GM23338 (cell line): Measurements from ENCODE around the gene NTM. TPM values are rescaled to one million over a fixed set of nuclear protein-coding genes. Genes with fewer than 3 reads are reported as not detected.

Source experiments
- ATAC-seq: fragments of 200-7000 bp; cut with Tn5 transposase; 3 replicates; pipeline ENCODE4 v1.9.1; 2020
- DNase-seq: peaks from one replicate; pipeline ENCODE4 v3.0.0-alpha.2; 2015; ENCODE audit warnings: low spot score
- H2AFZ ChIP-seq: fragments of 200-600 bp; sonication (generic); 2 replicates; pipeline ENCODE4 v1.8.0; 2016; ENCODE audit warnings: antibody characterized with exemption, mild to moderate bottlenecking, moderate library complexity
- H3F3A ChIP-seq: fragments of 200-600 bp; sonication (generic); replicated peaks from 2 replicates; pipeline ENCODE4 v1.8.0; 2017; ENCODE audit warnings: antibody characterized with exemption, mixed run types, low read depth
- H3K27ac ChIP-seq: fragments of 200-600 bp; sonication (generic); 2 replicates; pipeline ENCODE4 v1.6.1; 2016; ENCODE audit warnings: low read depth
- H3K27me3 ChIP-seq: fragments of 200-600 bp; sonication (generic); 2 replicates; pipeline ENCODE4 v1.8.0; 2016; ENCODE audit warnings: mild to moderate bottlenecking, mixed run types, moderate library complexity; ENCODE audit not compliant: insufficient read depth
- H3K36me3 ChIP-seq: fragments of 200-600 bp; sonication (generic); 2 replicates; pipeline ENCODE4 v1.8.0; 2016; ENCODE audit warnings: mild to moderate bottlenecking; ENCODE audit not compliant: insufficient read depth
- H3K4me1 ChIP-seq: fragments of 200-600 bp; sonication (generic); 2 replicates; pipeline ENCODE4 v1.8.0; 2016; ENCODE audit warnings: mild to moderate bottlenecking, moderate library complexity; ENCODE audit not compliant: insufficient read depth
- H3K4me2 ChIP-seq: fragments of 200-600 bp; sonication (generic); 2 replicates; pipeline ENCODE4 v1.7.1; 2017; ENCODE audit warnings: mixed run types
- H3K4me3 ChIP-seq: fragments of 200-600 bp; sonication (generic); 2 replicates; pipeline ENCODE4 v1.6.1; 2016; ENCODE audit warnings: mixed run types
- H3K79me2 ChIP-seq: fragments of 200-600 bp; sonication (generic); replicated peaks from 2 replicates; pipeline ENCODE4 v1.8.0; 2017; ENCODE audit warnings: mild to moderate bottlenecking; ENCODE audit not compliant: insufficient read depth
- H3K9me2 ChIP-seq: fragments of 200-600 bp; sonication (generic); 2 replicates; pipeline ENCODE4 v1.8.0; 2017; ENCODE audit not compliant: insufficient read depth
- H4K20me1 ChIP-seq: fragments of 200-600 bp; sonication (generic); replicated peaks from 2 replicates; pipeline ENCODE4 v1.8.0; 2017; ENCODE audit warnings: mild to moderate bottlenecking; ENCODE audit not compliant: insufficient read depth
- H3K27ac Mint-ChIP-seq: 2 replicates; pipeline ENCODE4 v1.8.0; 2020; ENCODE audit warnings: inconsistent platforms, mild to moderate bottlenecking, moderate library complexity, mixed read lengths
- H3K27me3 Mint-ChIP-seq: 3 replicates; pipeline ENCODE4 v1.8.0; 2022; ENCODE audit warnings: low read depth, mild to moderate bottlenecking, moderate library complexity, mixed read lengths, inconsistent platforms; ENCODE audit not compliant: insufficient read depth, poor library complexity
- H3K36me3 Mint-ChIP-seq: 3 replicates; pipeline ENCODE4 v1.8.0; 2021; ENCODE audit warnings: low read depth, mild to moderate bottlenecking, inconsistent platforms, moderate library complexity, mixed read lengths
- H3K4me1 Mint-ChIP-seq: 3 replicates; pipeline ENCODE4 v1.8.0; 2020; ENCODE audit warnings: mild to moderate bottlenecking, inconsistent platforms, mixed read lengths
- H3K4me3 Mint-ChIP-seq: 3 replicates; pipeline ENCODE4 v1.8.0; 2021; ENCODE audit warnings: moderate library complexity, mild to moderate bottlenecking, inconsistent platforms, mixed read lengths
- H3K9me3 Mint-ChIP-seq: 3 replicates; pipeline ENCODE4 v1.8.0; 2020; ENCODE audit warnings: moderate library complexity, mild to moderate bottlenecking, inconsistent platforms, mixed read lengths
- CREB1 ChIP-seq: fragments of 250-450 bp; sonication (Bioruptor Pico); IDR thresholded peaks from 2 replicates; pipeline ENCODE4 v1.5.0; 2020; ENCODE audit warnings: low read depth, mild to moderate bottlenecking, moderate library complexity
- EZH2 ChIP-seq: fragments of 200-600 bp; sonication (generic); IDR thresholded peaks from one replicate; pipeline ENCODE4 v1.8.0; 2017; ENCODE audit warnings: antibody characterized with exemption, mild to moderate bottlenecking, low read depth; ENCODE audit not compliant: unreplicated experiment
- EZH2phosphoT487 ChIP-seq: fragments of 200-600 bp; sonication (generic); IDR thresholded peaks from one replicate; pipeline ENCODE4 v1.8.1; 2018; ENCODE audit warnings: antibody characterized with exemption; ENCODE audit not compliant: unreplicated experiment
- POLR2AphosphoS5 ChIP-seq: IDR thresholded peaks from 2 replicates; pipeline ENCODE4 v1.6.1; 2016; ENCODE audit warnings: antibody characterized with exemption, low read depth
- STAT1 ChIP-seq: IDR thresholded peaks from one replicate; pipeline ENCODE4 v1.6.1; 2016; ENCODE audit warnings: antibody characterized with exemption; ENCODE audit not compliant: unreplicated experiment
- ZNF114 ChIP-seq: fragments of 250-450 bp; sonication (Bioruptor Pico); IDR thresholded peaks from 2 replicates; pipeline ENCODE4 v1.5.0; 2020; ENCODE audit warnings: mild to moderate bottlenecking, moderate library complexity
- ZNF331 ChIP-seq: fragments of 250-450 bp; sonication (Bioruptor Pico); IDR thresholded peaks from 2 replicates; pipeline ENCODE4 v1.5.0; 2020; ENCODE audit warnings: low read depth, mild to moderate bottlenecking, moderate library complexity
- ZNF462 ChIP-seq: fragments of 250-450 bp; sonication (Bioruptor Pico); IDR thresholded peaks from 2 replicates; pipeline ENCODE4 v1.5.0; 2020; ENCODE audit warnings: mild to moderate bottlenecking, moderate library complexity
- polyA plus RNA-seq: library from polyadenylated mRNA; unstranded; fragments of >200 nt; fragmentation: Nextera tagmentation; extraction: Ambion mirVana; gene quantifications from 2 replicates; pipeline ENCODE4 v1.2.1, GENCODE V29; 2016
- total RNA-seq: library from RNA; depleted of rRNA; stranded (reverse); fragments of >200 nt; shearing (Covaris generic); gene quantifications from 2 replicates; pipeline ENCODE4 v1.2.3, GENCODE V29; 2014
- TF ChIP-seq, protein P1 (sequence below): IDR thresholded peaks from 2 replicates; pipeline ENCODE4 v1.6.1; 2016; ENCODE audit warnings: antibody characterized with exemption
- TF ChIP-seq, protein P2 (sequence below), 2 experiments: fragments of 200-600 bp in 1 of 2; sonication (generic) in 1 of 2; conservative IDR thresholded peaks; 2 replicates each; pipeline versions ENCODE4 v1.5.1 to v1.6.1; 2016 to 2017; ENCODE audit warnings: antibody characterized with exemption in 2 of 2, low read depth in 2 of 2, mild to moderate bottlenecking in 2 of 2, moderate library complexity in 1 of 2

Gene NTM
- total and polyA plus RNA-seq, 2 experiments from 2014 or later, result 10.6 to 14.6 TPM

DNA sequence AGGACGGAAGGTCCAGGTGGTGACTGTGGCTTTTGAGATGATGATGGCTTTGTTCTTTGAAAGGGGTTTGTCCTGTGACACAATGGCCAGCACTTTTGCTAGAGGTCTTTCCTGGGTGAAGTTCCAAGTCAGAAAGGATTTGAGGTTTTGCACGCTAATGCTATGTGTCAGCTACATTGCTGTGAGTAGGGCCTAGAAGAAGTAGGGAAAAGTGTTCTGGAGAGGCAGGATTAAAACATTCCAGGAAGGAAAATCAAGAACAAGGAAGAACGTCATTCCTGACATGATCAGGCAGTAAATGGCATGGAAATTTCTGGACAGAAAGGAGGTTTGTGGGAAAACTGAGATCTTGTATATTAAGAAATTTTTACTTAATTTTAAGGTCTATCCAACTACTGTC is 290.7 kb downstream of the NTM start:
- Histone ChIP-seq H3K27me3 (no peaks in the 10 kb centered on the region), H4K20me1 (no peaks in the 10 kb centered on the region), H3K4me1 (peaks cover 51% of the 10 kb centered on the region), H3K9me2 (no peaks in the 10 kb centered on the region), H2AFZ (no peak overlapping the region), H3K27ac (no peak overlapping the region), H3K4me3 (no peak overlapping the region), H3K4me2 (no peak overlapping the region), H3K79me2 (no peaks in the 10 kb centered on the region), H3K36me3 (no peaks in the 10 kb centered on the region; the same call in 1 of the 2 replicates), H3F3A (no peaks in the 10 kb centered on the region)
- no peaks in the 10 kb centered on the region for H3K9me3 Mint-ChIP-seq
- H3K36me3 Mint-ChIP-seq, result no peaks in the 10 kb centered on the region
- TF ChIP-seq POLR2AphosphoS5 (no peak), EZH2 (no peak), ZNF114 (CRISPR knock-in tag) (no peak), ZNF462 (CRISPR knock-in tag) (no peak), STAT1 (no peak), EZH2phosphoT487 (no peak), ZNF331 (CRISPR knock-in tag) (no peak), CREB1 (CRISPR knock-in tag) (no peak)
- TF ChIP-seq, protein P1, sequence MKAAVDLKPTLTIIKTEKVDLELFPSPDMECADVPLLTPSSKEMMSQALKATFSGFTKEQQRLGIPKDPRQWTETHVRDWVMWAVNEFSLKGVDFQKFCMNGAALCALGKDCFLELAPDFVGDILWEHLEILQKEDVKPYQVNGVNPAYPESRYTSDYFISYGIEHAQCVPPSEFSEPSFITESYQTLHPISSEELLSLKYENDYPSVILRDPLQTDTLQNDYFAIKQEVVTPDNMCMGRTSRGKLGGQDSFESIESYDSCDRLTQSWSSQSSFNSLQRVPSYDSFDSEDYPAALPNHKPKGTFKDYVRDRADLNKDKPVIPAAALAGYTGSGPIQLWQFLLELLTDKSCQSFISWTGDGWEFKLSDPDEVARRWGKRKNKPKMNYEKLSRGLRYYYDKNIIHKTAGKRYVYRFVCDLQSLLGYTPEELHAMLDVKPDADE, result no peak
- TF ChIP-seq, protein P2, sequence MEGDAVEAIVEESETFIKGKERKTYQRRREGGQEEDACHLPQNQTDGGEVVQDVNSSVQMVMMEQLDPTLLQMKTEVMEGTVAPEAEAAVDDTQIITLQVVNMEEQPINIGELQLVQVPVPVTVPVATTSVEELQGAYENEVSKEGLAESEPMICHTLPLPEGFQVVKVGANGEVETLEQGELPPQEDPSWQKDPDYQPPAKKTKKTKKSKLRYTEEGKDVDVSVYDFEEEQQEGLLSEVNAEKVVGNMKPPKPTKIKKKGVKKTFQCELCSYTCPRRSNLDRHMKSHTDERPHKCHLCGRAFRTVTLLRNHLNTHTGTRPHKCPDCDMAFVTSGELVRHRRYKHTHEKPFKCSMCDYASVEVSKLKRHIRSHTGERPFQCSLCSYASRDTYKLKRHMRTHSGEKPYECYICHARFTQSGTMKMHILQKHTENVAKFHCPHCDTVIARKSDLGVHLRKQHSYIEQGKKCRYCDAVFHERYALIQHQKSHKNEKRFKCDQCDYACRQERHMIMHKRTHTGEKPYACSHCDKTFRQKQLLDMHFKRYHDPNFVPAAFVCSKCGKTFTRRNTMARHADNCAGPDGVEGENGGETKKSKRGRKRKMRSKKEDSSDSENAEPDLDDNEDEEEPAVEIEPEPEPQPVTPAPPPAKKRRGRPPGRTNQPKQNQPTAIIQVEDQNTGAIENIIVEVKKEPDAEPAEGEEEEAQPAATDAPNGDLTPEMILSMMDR (conservative IDR thresholded peaks at IDR 0.05; ENCODE audit: low read depth in 2 of 2), result no peak
- peaks cover 67% of the 10 kb centered on the region for H3K4me1 Mint-ChIP-seq
- H3K27ac Mint-ChIP-seq, result no peak overlapping the region
- ATAC-seq, result no peak
- no peak overlapping the region for H3K4me3 Mint-ChIP-seq
- no peak for DNase-seq
- H3K27me3 Mint-ChIP-seq, result peaks cover 6% of the 10 kb centered on the region
